ENCODE measurements around the gene PPP1R12B. TPM values are rescaled to one million over a fixed set of nuclear protein-coding genes. Genes with fewer than 3 reads are reported as not detected.
"Not testable (repeated sequence)": the region's sequence is repeated elsewhere in the genome, so short reads cannot be mapped to it uniquely, and the experiment has no call there.

The PPP1R12B gene
- total and polyA plus RNA-seq, 2 experiments from 2014 or later: 13.2 to 13.8 TPM

DNA sequence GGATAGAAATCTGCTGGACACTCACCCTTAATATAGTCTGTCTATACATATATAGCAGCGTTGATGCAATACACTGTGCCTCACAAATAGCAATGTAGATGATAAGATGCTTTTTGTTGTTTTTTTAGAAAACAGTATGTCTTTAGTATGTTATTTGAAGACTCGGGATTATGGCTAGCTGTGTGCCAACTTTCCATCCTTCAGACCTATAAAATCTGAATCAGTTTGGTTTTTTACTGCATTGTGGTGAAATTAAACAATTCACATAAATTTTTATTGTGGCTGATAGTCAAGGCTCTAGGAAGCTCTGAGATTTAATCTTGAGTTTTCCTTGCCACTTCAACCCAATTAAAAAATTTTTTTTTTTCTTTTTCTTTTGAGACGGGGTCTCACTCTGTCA is 170.4 kb downstream of the PPP1R12B start:
- H3K27ac Mint-ChIP-seq; ATAC-seq; H3K4me1 Mint-ChIP-seq; H3K27me3 Mint-ChIP-seq (ENCODE audit: insufficient read depth, low read depth, poor library complexity); H2AFZ ChIP-seq; H3K4me3 ChIP-seq; H3K4me3 Mint-ChIP-seq; H3K9me3 Mint-ChIP-seq; H3K36me3 Mint-ChIP-seq (ENCODE audit: low read depth); H3K36me3 ChIP-seq (ENCODE audit: insufficient read depth); H3K4me1 ChIP-seq (ENCODE audit: insufficient read depth); H3F3A ChIP-seq (replicated peaks; ENCODE audit: low read depth); H3K4me2 ChIP-seq; H4K20me1 ChIP-seq (replicated peaks; ENCODE audit: insufficient read depth); H3K27ac ChIP-seq (ENCODE audit: low read depth); H3K27me3 ChIP-seq (ENCODE audit: insufficient read depth); H3K79me2 ChIP-seq (replicated peaks; ENCODE audit: insufficient read depth); DNase-seq (ENCODE audit: low spot score); H3K9me2 ChIP-seq (ENCODE audit: insufficient read depth): not testable (repeated sequence)

- H3K27ac Mint-ChIP-seq; H3K9me3 Mint-ChIP-seq; H3K36me3 ChIP-seq (ENCODE audit: insufficient read depth); H4K20me1 ChIP-seq (replicated peaks; ENCODE audit: insufficient read depth); H3K27me3 Mint-ChIP-seq (ENCODE audit: insufficient read depth, low read depth, poor library complexity); H3F3A ChIP-seq (replicated peaks; ENCODE audit: low read depth); H3K27me3 ChIP-seq (ENCODE audit: insufficient read depth); H3K79me2 ChIP-seq (replicated peaks; ENCODE audit: insufficient read depth); H2AFZ ChIP-seq; H3K4me3 Mint-ChIP-seq; H3K4me1 Mint-ChIP-seq; H3K27ac ChIP-seq (ENCODE audit: low read depth); H3K4me2 ChIP-seq; H3K4me1 ChIP-seq (ENCODE audit: insufficient read depth); H3K9me2 ChIP-seq (ENCODE audit: insufficient read depth); H3K4me3 ChIP-seq; DNase-seq (ENCODE audit: low spot score); H3K36me3 Mint-ChIP-seq (ENCODE audit: low read depth); ATAC-seq: not testable (repeated sequence)
These were observed 171.8 kb downstream of the PPP1R12B start for GRCh38 chr1:202520129-202520856.

- ATAC-seq; H3K4me3 Mint-ChIP-seq; H3K4me1 ChIP-seq (ENCODE audit: insufficient read depth); H3K27me3 Mint-ChIP-seq (ENCODE audit: insufficient read depth, low read depth, poor library complexity); H3K9me2 ChIP-seq (ENCODE audit: insufficient read depth); H3F3A ChIP-seq (replicated peaks; ENCODE audit: low read depth); H3K4me3 ChIP-seq; H3K36me3 Mint-ChIP-seq (ENCODE audit: low read depth); H3K9me3 Mint-ChIP-seq; H3K79me2 ChIP-seq (replicated peaks; ENCODE audit: insufficient read depth); H3K4me1 Mint-ChIP-seq; H3K27me3 ChIP-seq (ENCODE audit: insufficient read depth); H3K36me3 ChIP-seq (ENCODE audit: insufficient read depth); DNase-seq (ENCODE audit: low spot score); H3K27ac ChIP-seq (ENCODE audit: low read depth); H3K27ac Mint-ChIP-seq; H2AFZ ChIP-seq; H4K20me1 ChIP-seq (replicated peaks; ENCODE audit: insufficient read depth); H3K4me2 ChIP-seq: not testable (repeated sequence)
These were observed 172.3 kb downstream of the PPP1R12B start for GRCh38 chr1:202520857-202521216.

GRCh38 chr1:202521484-202521883 is 173.0 kb downstream of the PPP1R12B start:
- H3K4me1 ChIP-seq (ENCODE audit: insufficient read depth); H3F3A ChIP-seq (replicated peaks; ENCODE audit: low read depth); H3K9me2 ChIP-seq (ENCODE audit: insufficient read depth); H3K36me3 Mint-ChIP-seq (ENCODE audit: low read depth); H3K79me2 ChIP-seq (replicated peaks; ENCODE audit: insufficient read depth); H3K4me1 Mint-ChIP-seq; H3K27me3 ChIP-seq (ENCODE audit: insufficient read depth); H3K9me3 Mint-ChIP-seq; H4K20me1 ChIP-seq (replicated peaks; ENCODE audit: insufficient read depth); H3K4me3 ChIP-seq; DNase-seq (ENCODE audit: low spot score); ATAC-seq; H3K36me3 ChIP-seq (ENCODE audit: insufficient read depth); H2AFZ ChIP-seq; H3K27me3 Mint-ChIP-seq (ENCODE audit: insufficient read depth, low read depth, poor library complexity); H3K27ac ChIP-seq (ENCODE audit: low read depth); H3K4me3 Mint-ChIP-seq; H3K4me2 ChIP-seq; H3K27ac Mint-ChIP-seq: not testable (repeated sequence)
